ACC112 (cell line): ENCODE results near the gene IGFALS.

Experiments
- H2AFZ ChIP-seq: fragments of 200-600 bp; sonication (generic); one replicate; pipeline ENCODE4 v1.6.0; 2017; ENCODE audit warnings: antibody characterized with exemption, low read length; ENCODE audit not compliant: unreplicated experiment
- H3K27ac ChIP-seq: fragments of 200-600 bp; sonication (generic); 2 replicates; pipeline ENCODE4 v1.5.1; 2014; ENCODE audit warnings: low read depth, mild to moderate bottlenecking, antibody characterized with exemption, low read length, moderate library complexity
- H3K27me3 ChIP-seq: fragments of 200-600 bp; sonication (generic); 2 replicates; pipeline ENCODE4 v1.6.1; 2014; ENCODE audit warnings: mild to moderate bottlenecking, antibody characterized with exemption, low read length, moderate library complexity, mixed read lengths; ENCODE audit not compliant: insufficient read depth
- H3K36me3 ChIP-seq: fragments of 200-600 bp; sonication (generic); 2 replicates; pipeline ENCODE4 v1.6.1; 2016; ENCODE audit warnings: mild to moderate bottlenecking, antibody characterized with exemption, low read length, moderate library complexity, mixed read lengths; ENCODE audit not compliant: insufficient read depth
- H3K4me1 ChIP-seq: fragments of 200-600 bp; sonication (generic); one replicate; pipeline ENCODE4 v1.6.1; 2016; ENCODE audit warnings: low read length, mixed read lengths; ENCODE audit not compliant: insufficient read depth, unreplicated experiment, control insufficient read depth
- H3K4me3 ChIP-seq: fragments of 200-600 bp; sonication (generic); 2 replicates; pipeline ENCODE4 v1.5.1; 2014; ENCODE audit warnings: mild to moderate bottlenecking, low read depth, low read length
- H3K79me2 ChIP-seq: fragments of 200-600 bp; sonication (generic); one replicate; pipeline ENCODE4 v1.6.0; 2016; ENCODE audit warnings: low read length; ENCODE audit not compliant: control insufficient read depth, unreplicated experiment, insufficient read depth

Gene IGFALS

GRCh38 chr16:1789643-1790045, 3.9 kb downstream of the IGFALS start:
- H3K4me3 ChIP-seq, result no peak overlapping the region
- no peak overlapping the region for H3K27ac ChIP-seq
- no peaks in the 10 kb centered on the region for H3K27me3 ChIP-seq
- H2AFZ ChIP-seq, result no peak overlapping the region
- H3K36me3 ChIP-seq, result no peaks in the 10 kb centered on the region
- no peaks in the 10 kb centered on the region for H3K4me1 ChIP-seq
- H3K79me2 ChIP-seq, result peaks cover 26% of the 10 kb centered on the region

GRCh38 chr16:1788708-1789100, 4.8 kb downstream of the IGFALS start:
- H3K27me3 ChIP-seq, result no peaks in the 10 kb centered on the region
- no peak overlapping the region for H2AFZ ChIP-seq
- no peak overlapping the region for H3K27ac ChIP-seq
- H3K4me3 ChIP-seq, result no peak overlapping the region
- no peaks in the 10 kb centered on the region for H3K36me3 ChIP-seq
- peaks cover 36% of the 10 kb centered on the region for H3K79me2 ChIP-seq
- H3K4me1 ChIP-seq, result peaks cover 5% of the 10 kb centered on the region

GRCh38 chr16:1788095-1788707, 5.3 kb downstream of the IGFALS start:
- H3K27ac ChIP-seq, result no peak overlapping the region
- H3K36me3 ChIP-seq, result no peaks in the 10 kb centered on the region
- no peaks in the 10 kb centered on the region for H3K27me3 ChIP-seq

GRCh38 chr16:1787322-1788094, 6.0 kb downstream of the IGFALS start:
- Histone ChIP-seq H3K36me3 (no peaks in the 10 kb centered on the region), H3K27ac (no peak overlapping the region), H3K4me3 (no peak overlapping the region), H3K27me3 (no peaks in the 10 kb centered on the region), H2AFZ (no peak overlapping the region), H3K79me2 (peaks cover 42% of the 10 kb centered on the region), H3K4me1 (peaks cover 5% of the 10 kb centered on the region)

More at GRCh38 chr16:1788095-1788707, 5.3 kb downstream of the IGFALS start:
- Histone ChIP-seq H3K79me2 (peaks cover 40% of the 10 kb centered on the region), H3K4me1 (peaks cover 5% of the 10 kb centered on the region), H2AFZ (no peak overlapping the region), H3K4me3 (no peak overlapping the region)

- Histone ChIP-seq H3K27ac (no peak overlapping the region), H3K4me1 (peaks cover 5% of the 10 kb centered on the region), H3K79me2 (peaks cover 42% of the 10 kb centered on the region), H3K4me3 (no peak overlapping the region), H3K36me3 (no peaks in the 10 kb centered on the region), H2AFZ (no peak overlapping the region), H3K27me3 (no peaks in the 10 kb centered on the region)
Observed at GRCh38 chr16:1787056-1787321, 6.5 kb downstream of the IGFALS start.

- Histone ChIP-seq H3K27ac (no peak overlapping the region), H3K4me3 (no peak overlapping the region), H3K79me2 (peaks cover 42% of the 10 kb centered on the region), H2AFZ (no peak overlapping the region), H3K4me1 (peaks cover 7% of the 10 kb centered on the region), H3K36me3 (no peaks in the 10 kb centered on the region), H3K27me3 (no peaks in the 10 kb centered on the region)
Observed at GRCh38 chr16:1786242-1787055, 7.1 kb downstream of the IGFALS start.

- H3K79me2 ChIP-seq, result peaks cover 42% of the 10 kb centered on the region
- H3K36me3 ChIP-seq, result no peaks in the 10 kb centered on the region
- peaks cover 11% of the 10 kb centered on the region for H3K4me1 ChIP-seq
- no peaks in the 10 kb centered on the region for H3K27me3 ChIP-seq
- no peak overlapping the region for H3K27ac ChIP-seq
- H3K4me3 ChIP-seq, result no peak overlapping the region
- no peak overlapping the region for H2AFZ ChIP-seq
Observed at GRCh38 chr16:1785846-1786170, 7.7 kb downstream of the IGFALS start.

- Histone ChIP-seq H3K27ac (no peak overlapping the region), H3K4me1 (peaks cover 11% of the 10 kb centered on the region), H2AFZ (no peak overlapping the region), H3K79me2 (peaks cover 42% of the 10 kb centered on the region), H3K27me3 (no peaks in the 10 kb centered on the region), H3K4me3 (no peak overlapping the region), H3K36me3 (no peaks in the 10 kb centered on the region)
Observed at GRCh38 chr16:1784977-1785845, 8.3 kb downstream of the IGFALS start.

GRCh38 chr16:1782408-1783264, 10.9 kb downstream of the IGFALS start, which contains the start of the genes NUBP2 and SPSB3:
NUBP2 (plus strand) TSS chr16:1782960; CDS start chr16:1783021, 61 bp downstream.
SPSB3 (minus strand) TSS chr16:1782571; CDS start chr16:1781483, 1,088 bp downstream.
- no peaks in the 10 kb centered on the region for H3K36me3 ChIP-seq

More at GRCh38 chr16:1782408-1783264, 10.9 kb downstream of the IGFALS start, which contains the start of the genes NUBP2 and SPSB3:
- Histone ChIP-seq H3K79me2 (peaks cover 38% of the 10 kb centered on the region), H3K27me3 (no peaks in the 10 kb centered on the region), H2AFZ (peak within 1 kb of the TSS; percentile 91), H3K4me1 (peaks cover 11% of the 10 kb centered on the region), H3K27ac (peak within 1 kb of the TSS; percentile 15; the same call in 1 of the 2 replicates), H3K4me3 (peak within 1 kb of the TSS; percentile 92)
